GM18867 (cell line): ENCODE data around the gene FBXL13.
"Not testable (repeated sequence)": the region's sequence is repeated elsewhere in the genome, so short reads cannot be mapped to it uniquely, and the experiment has no call there.

Experiments
- ATAC-seq: cut with Tn5 transposase; IDR thresholded peaks from one replicate; pipeline ENCODE4 v1.9.1; 2021; ENCODE audit warnings: mild to moderate bottlenecking, moderate library complexity; ENCODE audit not compliant: unreplicated experiment

The FBXL13 gene

GRCh38 chr7:103080923-103081322, 6.3 kb upstream of the FBXL13 start:
- ATAC-seq: no peak

- ATAC-seq: no peak
Measured at GRCh38 chr7:103079836-103080235, 5.2 kb upstream of the FBXL13 start.

- ATAC-seq: not testable (repeated sequence)
Measured at GRCh38 chr7:103078226-103078625, 3.6 kb upstream of the FBXL13 start.

- no peak for ATAC-seq
Measured at GRCh38 chr7:103077318-103077717, 2.7 kb upstream of the FBXL13 start.

GRCh38 chr7:103076764-103077163, 2.2 kb upstream of the FBXL13 start:
- no peak for ATAC-seq

GRCh38 chr7:103075337-103075918, 832 bp upstream of the FBXL13 start:
- ATAC-seq: peak; percentile 46

- ATAC-seq: no peak
Measured at GRCh38 chr7:103073989-103074518, 542 bp downstream of the FBXL13 start.

GRCh38 chr7:103071000-103071399, 3.6 kb downstream of the FBXL13 start:
- ATAC-seq: no peak

- ATAC-seq: no peak
Measured at GRCh38 chr7:103068414-103069403, 5.9 kb downstream of the FBXL13 start.

- no peak for ATAC-seq
Measured at GRCh38 chr7:103065667-103066066, 8.9 kb downstream of the FBXL13 start.

GRCh38 chr7:103063895-103064294, 10.7 kb downstream of the FBXL13 start:
- ATAC-seq: no peak

GRCh38 chr7:103059471-103059870, 15.1 kb downstream of the FBXL13 start:
- ATAC-seq: no peak

- no peak for ATAC-seq
Measured at GRCh38 chr7:103058122-103058521, 16.5 kb downstream of the FBXL13 start.

- not testable (repeated sequence) for ATAC-seq
Measured at GRCh38 chr7:103056006-103056405, 18.6 kb downstream of the FBXL13 start.

GRCh38 chr7:103051519-103051918, 23.1 kb downstream of the FBXL13 start:
- no peak for ATAC-seq

- ATAC-seq: no peak
Measured at GRCh38 chr7:103048833-103049232, 25.8 kb downstream of the FBXL13 start.

- ATAC-seq: not testable (repeated sequence)
Measured at GRCh38 chr7:103041815-103042214, 32.8 kb downstream of the FBXL13 start.

GRCh38 chr7:103037823-103038739, 36.5 kb downstream of the FBXL13 start:
- not testable (repeated sequence) for ATAC-seq

GRCh38 chr7:103037476-103037822, 37.1 kb downstream of the FBXL13 start:
- ATAC-seq: no peak

GRCh38 chr7:103034318-103034717, 40.3 kb downstream of the FBXL13 start:
- ATAC-seq: not testable (repeated sequence)

- no peak for ATAC-seq
Measured at GRCh38 chr7:103031781-103032180, 42.8 kb downstream of the FBXL13 start.
